ENCODE measurements around the gene CBR3.

CBR3 gene

GRCh38 chr21:36104317-36105300 is 30.3 kb upstream of the CBR3 start:
- H3K4me3 Mint-ChIP-seq, result no peak overlapping the region
- no peak overlapping the region for H3K27ac Mint-ChIP-seq
- peaks cover 4% of the 10 kb centered on the region for H3K9me3 Mint-ChIP-seq
- peaks cover 4% of the 10 kb centered on the region for H3K4me1 Mint-ChIP-seq
- CTCF ChIA-PET, result interaction anchor here (1.0 to 2.3 kb wide), 2 partner anchors 45 to 266 kb away, joined by 3 to 7 read pairs; partner anchors contain the start of gene SETD4
- peaks cover 44% of the 10 kb centered on the region for H3K27me3 Mint-ChIP-seq
- no peaks in the 10 kb centered on the region for H3K36me3 Mint-ChIP-seq
- DNase-seq, result peak; percentile 60

- H3K27me3 Mint-ChIP-seq, result peaks cover 44% of the 10 kb centered on the region
- CTCF ChIA-PET, result interaction anchor here (1.0 to 2.3 kb wide), 2 partner anchors 46 to 266 kb away, joined by 3 to 7 read pairs; partner anchors contain the start of gene SETD4
These were observed 29.5 kb upstream of the CBR3 start for GRCh38 chr21:36105327-36105842.

GRCh38 chr21:36109868-36110267 is 25.0 kb upstream of the CBR3 start:
- no peak for DNase-seq
- Mint-ChIP-seq H3K4me1 (peaks cover 27% of the 10 kb centered on the region), H3K9me3 (no peaks in the 10 kb centered on the region), H3K27ac (no peak overlapping the region), H3K27me3 (peaks cover 42% of the 10 kb centered on the region), H3K36me3 (no peaks in the 10 kb centered on the region), H3K4me3 (no peak overlapping the region)
- CTCF ChIA-PET, result interaction anchor here (1.8 kb wide), 1 partner anchor 81 kb away, joined by 6 read pairs; no protein-coding TSS in a partner anchor

More at GRCh38 chr21:36105327-36105842, 29.5 kb upstream of the CBR3 start:
- H3K36me3 Mint-ChIP-seq, result no peaks in the 10 kb centered on the region
- peaks cover 4% of the 10 kb centered on the region for H3K9me3 Mint-ChIP-seq
- H3K27ac Mint-ChIP-seq, result no peak overlapping the region
- no peak overlapping the region for H3K4me3 Mint-ChIP-seq
- DNase-seq, result no peak
- peaks cover 4% of the 10 kb centered on the region for H3K4me1 Mint-ChIP-seq

- no peaks in the 10 kb centered on the region for H3K9me3 Mint-ChIP-seq
- no peak for DNase-seq
- H3K27me3 Mint-ChIP-seq, result peaks cover 33% of the 10 kb centered on the region
- no peak overlapping the region for H3K4me3 Mint-ChIP-seq
- H3K27ac Mint-ChIP-seq, result no peak overlapping the region
- no peaks in the 10 kb centered on the region for H3K36me3 Mint-ChIP-seq
- H3K4me1 Mint-ChIP-seq, result peaks cover 36% of the 10 kb centered on the region
- CTCF ChIA-PET, result interaction anchor here (1.8 kb wide), 1 partner anchor 82 kb away, joined by 6 read pairs; no protein-coding TSS in a partner anchor
These were observed 23.6 kb upstream of the CBR3 start for GRCh38 chr21:36111238-36111637.

- Mint-ChIP-seq H3K9me3 (no peaks in the 10 kb centered on the region), H3K36me3 (no peaks in the 10 kb centered on the region), H3K27ac (peak overlapping the region; percentile 90), H3K27me3 (peaks cover 16% of the 10 kb centered on the region), H3K4me3 (peak overlapping the region; percentile 64), H3K4me1 (peaks cover 36% of the 10 kb centered on the region)
- CTCF ChIA-PET, result interaction anchor here (0.7 to 2.1 kb wide), 9 partner anchors 10 to 166 kb away, joined by 3 to 8 read pairs (median 5); partner anchors contain the start of gene SETD4
- DNase-seq, result peak; percentile 58
These were observed 21.0 kb upstream of the CBR3 start for GRCh38 chr21:36113647-36114428.

- no peak overlapping the region for H3K4me3 Mint-ChIP-seq
- H3K36me3 Mint-ChIP-seq, result no peaks in the 10 kb centered on the region
- H3K9me3 Mint-ChIP-seq, result no peaks in the 10 kb centered on the region
- peaks cover 36% of the 10 kb centered on the region for H3K4me1 Mint-ChIP-seq
- CTCF ChIA-PET, result interaction anchor here (1.2 to 1.7 kb wide), 2 partner anchors 10 to 12 kb away, joined by 4 to 6 read pairs; no protein-coding TSS in a partner anchor
- peak overlapping the region; percentile 19 for H3K27ac Mint-ChIP-seq
- H3K27me3 Mint-ChIP-seq, result peaks cover 15% of the 10 kb centered on the region
- DNase-seq, result no peak
These were observed 19.6 kb upstream of the CBR3 start for GRCh38 chr21:36115138-36115730.

- CTCF ChIA-PET, result interaction anchor here (1.3 kb wide), 1 partner anchor 8 kb away, joined by 3 read pairs; no protein-coding TSS in a partner anchor
- H3K9me3 Mint-ChIP-seq, result no peaks in the 10 kb centered on the region
- H3K27me3 Mint-ChIP-seq, result peaks cover 18% of the 10 kb centered on the region
- no peaks in the 10 kb centered on the region for H3K36me3 Mint-ChIP-seq
- H3K4me3 Mint-ChIP-seq, result no peak overlapping the region
- no peak overlapping the region for H3K27ac Mint-ChIP-seq
- peaks cover 35% of the 10 kb centered on the region for H3K4me1 Mint-ChIP-seq
- DNase-seq, result no peak
These were observed 17.6 kb upstream of the CBR3 start for GRCh38 chr21:36117286-36117741.

- Mint-ChIP-seq H3K36me3 (no peaks in the 10 kb centered on the region), H3K4me1 (peaks cover 6% of the 10 kb centered on the region), H3K4me3 (no peak overlapping the region), H3K27me3 (peaks cover 10% of the 10 kb centered on the region), H3K27ac (no peak overlapping the region), H3K9me3 (no peaks in the 10 kb centered on the region)
- CTCF ChIA-PET, result no interaction called here
- no peak for DNase-seq
These were observed 14.5 kb upstream of the CBR3 start for GRCh38 chr21:36120304-36120888.

- Mint-ChIP-seq H3K4me1 (peaks cover 13% of the 10 kb centered on the region), H3K9me3 (no peaks in the 10 kb centered on the region), H3K36me3 (no peaks in the 10 kb centered on the region), H3K4me3 (no peak overlapping the region), H3K27me3 (peaks cover 23% of the 10 kb centered on the region), H3K27ac (no peak overlapping the region)
- DNase-seq, result no peak
- CTCF ChIA-PET, result interaction anchor here (0.7 to 1.0 kb wide), 2 partner anchors 87 to 1413 kb away, joined by 3 to 4 read pairs; no protein-coding TSS in a partner anchor
These were observed 11.9 kb upstream of the CBR3 start for GRCh38 chr21:36122977-36123376.

GRCh38 chr21:36124395-36124794 is 10.5 kb upstream of the CBR3 start:
- peaks cover 19% of the 10 kb centered on the region for H3K4me1 Mint-ChIP-seq
- no peaks in the 10 kb centered on the region for H3K9me3 Mint-ChIP-seq
- peaks cover 2% of the 10 kb centered on the region for H3K36me3 Mint-ChIP-seq
- CTCF ChIA-PET, result interaction anchor here (1.3 kb wide), 1 partner anchor 10 kb away, joined by 5 read pairs; no protein-coding TSS in a partner anchor
- no peak overlapping the region for H3K27ac Mint-ChIP-seq
- no peak for DNase-seq
- H3K4me3 Mint-ChIP-seq, result no peak overlapping the region
- peaks cover 34% of the 10 kb centered on the region for H3K27me3 Mint-ChIP-seq

- H3K4me3 Mint-ChIP-seq, result no peak overlapping the region
- peak overlapping the region; percentile 8 for H3K27ac Mint-ChIP-seq
- DNase-seq, result peak; percentile 72
- peaks cover 27% of the 10 kb centered on the region for H3K4me1 Mint-ChIP-seq
- CTCF ChIA-PET, result interaction anchor here (0.7 to 2.1 kb wide), 7 partner anchors 9 to 94 kb away, joined by 3 to 6 read pairs (median 4); no protein-coding TSS in a partner anchor
- no peaks in the 10 kb centered on the region for H3K9me3 Mint-ChIP-seq
- H3K36me3 Mint-ChIP-seq, result peaks cover 6% of the 10 kb centered on the region
- H3K27me3 Mint-ChIP-seq, result peaks cover 31% of the 10 kb centered on the region
These were observed 9.2 kb upstream of the CBR3 start for GRCh38 chr21:36125512-36126207.

- DNase-seq, result no peak
- peaks cover 31% of the 10 kb centered on the region for H3K27me3 Mint-ChIP-seq
- peaks cover 8% of the 10 kb centered on the region for H3K36me3 Mint-ChIP-seq
- no peaks in the 10 kb centered on the region for H3K9me3 Mint-ChIP-seq
- no peak overlapping the region for H3K4me3 Mint-ChIP-seq
- H3K4me1 Mint-ChIP-seq, result peaks cover 31% of the 10 kb centered on the region
- no peak overlapping the region for H3K27ac Mint-ChIP-seq
- CTCF ChIA-PET, result interaction anchor here (0.9 to 2.1 kb wide), 5 partner anchors 11 to 93 kb away, joined by 3 to 6 read pairs (median 5); no protein-coding TSS in a partner anchor
These were observed 8.7 kb upstream of the CBR3 start for GRCh38 chr21:36126208-36126565.

Data from activated naive CD4-positive, alpha-beta T cell treated with anti-CD3 and anti-CD28 coated beads, Interleukin-2, amount 10 ng/mL, durations not matched to agents 7 days and 5 days (primary cell).